ENCODE data around the gene ZFAND2B.
"Not testable (repeated sequence)": the region's sequence is repeated elsewhere in the genome, so short reads cannot be mapped to it uniquely, and the experiment has no call there.

The ZFAND2B gene

GRCh38 chr2:219175928-219176817, 30.4 kb upstream of the ZFAND2B start:
- FAIRE-seq: no peak

DNA sequence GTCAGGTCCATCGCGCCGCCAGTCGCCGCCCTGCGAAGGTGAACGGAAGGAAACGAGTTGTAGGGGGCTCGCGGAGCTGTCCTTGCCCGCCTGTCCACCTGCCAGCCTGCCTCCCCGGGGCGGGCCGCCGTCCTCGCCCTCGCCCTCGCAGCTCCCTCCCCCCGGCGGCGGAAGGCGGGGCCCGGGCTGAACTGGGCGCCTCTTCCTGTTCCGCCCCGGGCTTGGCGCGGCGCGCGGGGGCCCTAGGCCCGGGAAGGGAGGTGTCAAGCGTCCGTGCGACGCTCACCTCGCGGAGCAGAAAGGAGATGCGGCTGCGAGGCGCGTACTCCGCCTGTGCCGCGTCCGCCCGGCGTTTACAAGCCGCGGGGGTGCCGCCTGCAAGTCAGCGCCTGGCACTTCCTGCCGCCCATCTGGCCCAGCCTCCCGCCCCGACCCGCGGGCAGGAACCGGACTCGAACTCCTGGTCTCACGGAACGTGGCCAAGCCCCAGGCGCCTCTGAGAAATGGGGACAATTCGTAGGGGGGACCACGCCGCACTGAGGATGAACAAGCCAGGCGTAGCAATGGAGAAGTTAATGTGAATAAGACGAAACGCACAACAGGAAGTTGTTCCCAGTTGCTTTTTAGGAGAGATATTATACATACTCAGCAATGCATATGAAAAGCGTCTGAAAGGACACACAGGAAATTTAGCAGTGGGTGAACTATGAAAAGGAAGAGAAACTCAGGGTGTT, 29.6 kb upstream of the ZFAND2B start, which contains the start of gene CNPPD1:
CNPPD1 (minus strand) TSS at position 108 of the 734 bp plus-strand sequence; CDS start at position 11, 97 bp downstream.
- FAIRE-seq: no peak

DNA sequence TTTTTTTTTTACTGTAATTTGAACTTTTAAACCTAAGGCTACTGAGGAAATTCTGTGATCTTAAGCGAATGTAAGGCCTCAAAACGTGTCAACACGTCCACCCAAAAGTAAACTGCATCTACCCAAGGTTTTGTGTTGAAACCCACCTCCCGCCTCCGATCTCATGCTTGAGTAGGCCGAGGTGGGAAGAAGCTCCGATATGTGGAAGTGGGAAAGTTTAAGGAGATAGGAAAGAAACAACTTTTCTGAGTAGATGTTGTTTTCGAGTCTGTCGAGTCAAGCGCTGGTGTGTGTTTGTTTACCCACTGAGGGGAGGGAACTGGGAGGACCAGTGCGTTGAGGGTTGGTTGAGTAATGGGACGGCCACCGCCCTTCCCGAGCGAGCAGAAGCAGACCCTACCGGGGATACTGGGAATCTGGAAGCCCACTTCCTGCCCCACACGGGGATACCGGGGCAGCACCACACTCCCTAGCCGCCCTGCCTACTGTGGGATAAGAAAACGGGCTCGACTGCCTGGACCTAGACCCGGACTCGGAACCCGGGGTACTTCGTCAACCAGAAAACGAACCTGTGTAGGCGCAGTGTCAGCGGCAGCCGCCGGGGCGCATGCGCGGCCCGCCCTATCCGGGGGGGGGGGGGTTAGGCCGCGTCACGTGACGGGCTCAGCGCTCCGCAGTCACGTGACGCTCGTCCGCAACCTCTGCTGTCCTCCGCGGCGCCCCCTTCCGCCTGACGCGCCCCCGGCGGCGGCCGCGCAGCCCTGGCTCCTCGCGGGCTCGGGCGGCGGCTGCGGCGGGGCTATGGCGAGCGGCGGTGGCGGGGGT, 28.8 kb upstream of the ZFAND2B start, which contains the start of gene RETREG2:
RETREG2 (plus strand) TSS at position 724 of the 825 bp plus-strand sequence; CDS start at position 802, 78 bp downstream.
- peak; percentile 13 for FAIRE-seq

DNA sequence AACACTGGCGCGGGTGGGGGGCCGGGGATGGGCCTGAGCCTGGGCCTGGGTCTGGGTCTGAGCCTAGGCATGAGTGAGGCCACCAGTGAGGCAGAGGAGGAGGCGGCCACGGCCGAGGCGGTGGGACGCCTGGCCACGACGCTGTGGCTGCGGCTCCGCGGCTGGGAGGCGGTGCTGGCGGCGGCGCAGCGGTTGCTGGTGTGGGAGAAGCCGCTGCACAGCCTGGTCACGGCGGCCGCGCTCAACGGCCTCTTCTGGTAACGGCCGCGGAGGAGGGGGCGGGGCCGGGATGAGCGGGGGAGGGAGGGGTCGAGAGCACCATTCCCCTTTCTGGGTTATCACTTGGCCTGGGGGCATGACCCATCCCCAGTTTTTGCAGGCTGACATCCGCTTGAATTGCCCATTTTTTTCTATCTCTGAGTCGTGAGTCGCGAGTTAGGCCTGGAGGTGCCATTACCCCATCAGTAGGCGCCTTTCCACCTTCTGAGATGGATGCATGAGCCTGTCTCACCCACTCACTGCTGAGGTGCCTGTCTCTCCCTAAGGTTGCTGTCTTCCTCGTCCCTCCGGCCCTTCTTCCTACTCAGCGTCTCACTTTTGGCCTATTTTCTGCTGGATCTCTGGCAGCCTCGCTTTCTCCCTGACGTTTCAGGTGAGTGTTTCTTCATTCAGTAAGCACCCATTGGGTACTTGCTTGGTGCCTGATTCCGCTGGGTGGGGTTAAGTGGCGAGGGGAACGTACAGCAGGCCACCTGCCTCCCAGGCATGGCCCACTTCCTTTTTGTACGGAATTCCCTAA, 28.0 kb upstream of the ZFAND2B start:
- no peak for FAIRE-seq

DNA sequence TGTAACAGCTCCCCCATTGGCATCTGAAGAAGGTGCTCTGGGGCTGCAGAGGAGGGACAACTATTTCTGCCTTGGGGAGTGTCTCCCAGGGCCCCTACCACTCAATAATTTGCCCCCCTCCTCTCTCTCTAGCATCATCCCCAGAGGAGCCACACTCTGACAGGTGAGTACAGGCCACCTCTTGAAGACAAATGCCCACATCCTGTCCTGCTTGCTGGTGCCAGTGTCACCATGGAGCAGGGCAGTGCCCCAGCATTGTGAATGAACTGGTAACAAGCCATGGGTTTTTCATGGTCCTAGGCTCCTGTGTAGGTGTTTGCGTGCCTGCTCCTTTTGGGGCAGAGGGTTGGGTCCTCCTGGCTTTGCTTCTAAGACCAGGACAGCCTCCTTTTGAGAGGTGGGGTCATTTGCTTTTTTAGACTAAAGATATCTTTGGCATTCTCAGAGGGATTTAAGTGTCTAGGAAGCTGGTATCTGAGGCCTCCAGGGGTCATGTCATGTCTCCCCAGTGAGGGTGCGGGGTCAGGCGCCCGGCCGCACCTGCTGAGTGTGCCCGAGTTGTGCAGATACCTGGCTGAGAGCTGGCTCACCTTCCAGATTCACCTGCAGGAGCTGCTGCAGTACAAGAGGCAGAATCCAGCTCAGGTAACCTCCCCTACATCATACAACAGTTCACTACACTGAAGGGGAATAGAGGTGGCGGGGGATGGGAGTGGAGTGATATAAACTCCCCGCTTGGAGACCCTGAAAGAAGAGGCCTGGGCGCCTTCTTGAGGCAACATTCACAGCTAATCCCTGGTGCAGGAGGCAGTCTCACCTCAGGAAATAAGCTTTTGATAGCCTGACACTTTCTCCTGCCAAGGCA, 26.7 kb upstream of the ZFAND2B start:
- no peak for FAIRE-seq

- no peak for FAIRE-seq
Measured at GRCh38 chr2:219180961-219181360, 25.6 kb upstream of the ZFAND2B start.

DNA sequence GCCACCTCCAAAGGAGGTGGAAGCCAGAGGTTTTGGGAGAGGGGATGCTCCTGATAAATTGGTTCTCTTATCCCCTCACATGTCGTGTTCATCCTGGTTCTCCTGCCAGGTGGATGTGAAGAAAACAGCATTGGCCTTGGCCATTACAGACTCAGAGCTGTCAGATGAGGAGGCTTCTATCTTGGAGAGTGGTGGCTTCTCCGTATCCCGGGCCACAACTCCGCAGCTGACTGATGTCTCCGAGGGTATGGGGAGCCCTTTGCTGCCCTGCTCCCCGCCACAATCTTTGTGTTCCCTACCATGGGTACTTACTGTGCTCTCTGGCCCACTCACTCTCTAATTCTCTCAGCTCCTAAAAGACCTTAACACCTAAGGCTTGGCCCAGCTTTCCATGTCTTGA, 25.1 kb upstream of the ZFAND2B start:
- FAIRE-seq: no peak

- no peak for FAIRE-seq
Measured at GRCh38 chr2:219182331-219183150, 24.0 kb upstream of the ZFAND2B start.

GRCh38 chr2:219183151-219183772, 23.3 kb upstream of the ZFAND2B start:
- no peak for FAIRE-seq

DNA sequence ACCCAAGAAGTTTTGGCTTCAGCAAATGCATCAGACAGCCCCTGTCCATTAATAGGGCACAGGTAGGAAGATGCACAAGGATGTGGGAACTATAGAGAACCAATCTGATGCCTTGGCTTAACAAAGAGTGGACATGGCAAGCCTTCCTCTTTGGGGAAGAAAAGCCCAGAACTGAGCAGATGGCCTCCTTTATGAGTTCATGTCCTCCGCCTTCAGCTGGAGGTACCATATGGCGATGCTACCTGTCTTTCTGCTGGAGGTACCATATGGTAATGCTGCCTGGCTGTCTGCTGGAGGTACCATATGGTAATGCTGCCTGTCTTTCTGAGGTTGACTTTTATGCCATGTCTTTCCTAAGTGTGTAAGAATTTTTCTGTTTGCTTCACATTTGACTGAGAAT, 22.5 kb upstream of the ZFAND2B start:
- no peak for FAIRE-seq

GRCh38 chr2:219186754-219187456, 19.7 kb upstream of the ZFAND2B start:
- FAIRE-seq: no peak

GRCh38 chr2:219197388-219197787, 9.2 kb upstream of the ZFAND2B start:
- FAIRE-seq: no peak

- FAIRE-seq: no peak
Measured at GRCh38 chr2:219198974-219199373, 7.6 kb upstream of the ZFAND2B start.

DNA sequence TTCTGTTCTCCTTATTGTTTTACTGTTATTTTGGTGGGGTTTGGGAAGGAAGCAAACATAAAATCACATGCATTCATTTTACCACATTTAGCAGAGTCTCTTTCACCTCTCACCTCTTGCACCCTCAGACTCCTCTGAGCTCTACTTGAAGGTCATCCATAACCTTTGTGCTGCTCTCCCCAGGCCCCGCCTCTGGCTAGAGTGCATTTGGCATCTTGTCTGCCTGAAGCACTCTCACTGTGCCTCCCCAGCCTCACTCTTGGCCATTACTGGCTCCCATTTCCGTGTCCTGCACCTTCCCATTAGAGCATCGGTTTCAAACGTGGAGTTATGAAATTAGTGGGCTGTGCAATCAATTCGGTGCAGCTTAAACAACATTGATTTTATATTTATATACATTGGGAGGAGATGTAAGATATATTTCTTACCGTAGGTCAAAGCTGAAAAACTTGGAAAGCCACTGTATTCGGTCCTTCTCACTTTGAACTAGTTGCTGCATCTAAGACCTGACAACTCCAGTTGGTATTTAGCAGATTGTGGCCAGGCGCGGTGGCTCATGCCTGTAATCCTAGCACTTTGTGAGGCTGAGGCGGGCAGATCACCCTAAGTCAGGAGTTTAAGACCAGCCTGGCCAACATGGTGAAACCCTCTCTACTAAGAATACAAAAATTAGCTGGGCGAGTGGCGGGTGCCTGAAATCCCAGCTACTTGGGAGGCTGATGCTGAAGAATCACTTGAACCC, 6.9 kb upstream of the ZFAND2B start:
- FAIRE-seq: no peak

- FAIRE-seq: not testable (repeated sequence)
Measured at GRCh38 chr2:219200502-219201326, 5.9 kb upstream of the ZFAND2B start.

DNA sequence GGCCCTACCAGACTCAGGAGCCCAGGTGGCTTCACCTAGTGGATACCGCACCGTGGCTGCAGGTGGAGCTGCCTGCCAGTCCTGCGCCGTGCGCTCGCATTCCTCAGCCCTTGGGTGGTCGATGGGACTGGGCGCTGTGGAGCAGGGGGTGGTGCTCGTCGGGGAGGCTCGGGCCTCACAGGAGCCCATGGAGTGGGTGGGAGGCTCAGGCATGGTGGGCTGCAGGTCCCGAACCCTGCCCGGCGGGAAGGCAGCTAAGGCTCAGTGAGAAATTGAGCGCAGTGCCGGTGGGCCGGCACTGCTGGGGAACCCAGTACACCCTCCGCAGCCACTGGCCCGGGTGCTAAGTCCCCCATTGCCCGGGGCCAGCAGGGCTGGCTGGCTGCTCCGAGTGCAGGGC, 5.3 kb upstream of the ZFAND2B start:
- FAIRE-seq: not testable (repeated sequence)

Measured in islet of Langerhans (tissue), 1 donor.